HG02588 (cell line): Measurements from ENCODE around the gene PADI2.
"Not testable (repeated sequence)": the region's sequence is repeated elsewhere in the genome, so short reads cannot be mapped to it uniquely, and the experiment has no call there.

Source experiments
- ATAC-seq: cut with Tn5 transposase; IDR thresholded peaks from one replicate; pipeline ENCODE4 v1.9.1; 2021; ENCODE audit warnings: mild to moderate bottlenecking, moderate library complexity; ENCODE audit not compliant: unreplicated experiment

Gene PADI2

GRCh38 chr1:17086751-17087150, 32.5 kb downstream of the PADI2 start:
- no peak for ATAC-seq

GRCh38 chr1:17084787-17085186, 34.5 kb downstream of the PADI2 start:
- no peak for ATAC-seq

- ATAC-seq, result no peak
Measured at GRCh38 chr1:17082761-17083160, 36.5 kb downstream of the PADI2 start.

- ATAC-seq, result no peak
Measured at GRCh38 chr1:17081439-17081838, 37.8 kb downstream of the PADI2 start.

GRCh38 chr1:17080880-17081279, 38.4 kb downstream of the PADI2 start:
- ATAC-seq, result no peak

GRCh38 chr1:17080085-17080759, 39.0 kb downstream of the PADI2 start:
- no peak for ATAC-seq

- ATAC-seq, result no peak
Measured at GRCh38 chr1:17078991-17079868, 40.0 kb downstream of the PADI2 start.

GRCh38 chr1:17075470-17076255, 43.6 kb downstream of the PADI2 start:
- no peak for ATAC-seq

- ATAC-seq, result no peak
Measured at GRCh38 chr1:17071794-17072193, 47.5 kb downstream of the PADI2 start.

GRCh38 chr1:17070163-17070525, 49.1 kb downstream of the PADI2 start:
- ATAC-seq, result no peak

GRCh38 chr1:17069452-17070162, 49.6 kb downstream of the PADI2 start:
- no peak for ATAC-seq

- no peak for ATAC-seq
Measured at GRCh38 chr1:17068789-17069188, 50.5 kb downstream of the PADI2 start.

- no peak for ATAC-seq
Measured at GRCh38 chr1:17067465-17068240, 51.6 kb downstream of the PADI2 start.

GRCh38 chr1:17067069-17067426, 52.2 kb downstream of the PADI2 start:
- no peak for ATAC-seq

- ATAC-seq, result no peak
Measured at GRCh38 chr1:17066361-17067068, 52.7 kb downstream of the PADI2 start.

- no peak for ATAC-seq
Measured at GRCh38 chr1:17065666-17066065, 53.6 kb downstream of the PADI2 start.

- not testable (repeated sequence) for ATAC-seq
Measured at GRCh38 chr1:17062751-17063150, 56.5 kb downstream of the PADI2 start.

GRCh38 chr1:17061892-17062291, 57.4 kb downstream of the PADI2 start:
- no peak for ATAC-seq

- ATAC-seq, result no peak
Measured at GRCh38 chr1:17061486-17061885, 57.8 kb downstream of the PADI2 start.

GRCh38 chr1:17060306-17060749, 58.9 kb downstream of the PADI2 start:
- ATAC-seq, result no peak
